Body of pancreas (tissue), 4 donors: ENCODE data around the gene PPP1R3C. TPM values are rescaled to one million over a fixed set of nuclear protein-coding genes. Genes with fewer than 3 reads are reported as not detected.
A peak's percentile ranks its signal among the peaks of the same experiment; 100 is the strongest.

Experiments used
- ATAC-seq: fragments of 150-250 bp; one replicate; pipeline ENCODE4 v1.9.1; 2016
- DNase-seq, 4 donors: peaks; one replicate each; pipeline ENCODE4 v3.0.0-alpha.2; 2019
- H3K27ac ChIP-seq, 4 donors: fragments of 200-600 bp; sonication (generic); 1 replicate in 3 of 4; 2 replicates in 1 of 4; pipeline versions ENCODE4 v1.5.1 to v1.6.1; 2016 to 2019; ENCODE audit warnings: mild to moderate bottlenecking in 1 of 4, mixed read lengths in 1 of 4, moderate library complexity in 1 of 4
- H3K27me3 ChIP-seq, 2 donors: fragments of 200-600 bp; sonication (generic); one replicate each; pipeline ENCODE4 v1.6.0; 2016; ENCODE audit warnings: mild to moderate bottlenecking in 1 of 2
- H3K36me3 ChIP-seq, 2 donors: fragments of 200-600 bp; sonication (generic); replicated peaks in 1 of 2; 2 replicates each; pipeline ENCODE4 v1.5.1; 2016; ENCODE audit warnings: low read depth in 2 of 2; ENCODE audit not compliant: insufficient read depth in 1 of 2
- H3K4me1 ChIP-seq: fragments of 200-600 bp; sonication (generic); one replicate; pipeline ENCODE4 v1.6.0; 2016
- H3K4me3 ChIP-seq, 2 donors: fragments of 200-600 bp; sonication (generic); 1 replicate in 1 of 2; 2 replicates in 1 of 2; pipeline ENCODE4 v1.5.1; 2016 to 2019
- H3K9me3 ChIP-seq, 3 donors: fragments of 200-600 bp; sonication (generic); 1 replicate in 2 of 3; 2 replicates in 1 of 3; pipeline ENCODE4 v1.5.1; 2016
- CTCF ChIP-seq, 7 experiments: fragments of 450-650 bp in 4 of 7; fragments of 200-600 bp in 3 of 7; sonication (generic) in 3 of 7; IDR thresholded peaks; one replicate each; pipeline ENCODE4 v1.5.1; 2016 to 2019; ENCODE audit warnings: antibody characterized with exemption in 7 of 7
- POLR2A ChIP-seq, 3 donors: fragments of 450-650 bp; IDR thresholded peaks; one replicate each; pipeline ENCODE4 v1.6.1; 2016; ENCODE audit warnings: antibody characterized with exemption in 3 of 3, mild to moderate bottlenecking in 2 of 3
- WGBS, 2 donors: methylation state at CpG; one replicate each; pipeline ENCODE4 v1.1.5; 2017; 5-methylcytosine and 5-hydroxymethylcytosine counted together
- intact Hi-C: fragments of 100-400 bp; cut with DNase I; formaldehyde crosslinking; loops from one replicate; pipeline ENCODE4 v1.15.1; 2023
- total RNA-seq, 2 donors: library from RNA; depleted of rRNA; stranded (reverse); fragments of >200 nt; gene quantifications; one replicate each; pipeline ENCODE4 v1.1.0, GENCODE V29; 2016

The PPP1R3C gene
- total RNA-seq, 2 donors from 2014 or later = 9.6 to 15.6 TPM

- Histone ChIP-seq H3K27ac (no peak overlapping the region), H3K4me1 (peaks cover 30% of the 10 kb centered on the region), H3K4me3 (no peak overlapping the region), H3K36me3 (no peaks in the 10 kb centered on the region), H3K27me3 (no peaks in the 10 kb centered on the region), H3K9me3 (no peaks in the 10 kb centered on the region)
- 48 to 67% methylated on average over 7 of the region's 7 CpGs for WGBS, 2 donors
- no peak for DNase-seq
- TF ChIP-seq CTCF (IDR thresholded peaks at IDR 0.05) = peak in 2 of 7 experiments; percentile 9 to 11
- TF ChIP-seq POLR2A (IDR thresholded peaks at IDR 0.05) = no peak
- intact Hi-C loops = no loop called here
- ATAC-seq = no peak
Measured at GRCh38 chr10:91627344-91628102, 5.3 kb downstream of the PPP1R3C start.

- 83 to 92% methylated on average over 2 of the region's 2 CpGs for WGBS, 2 donors
- Histone ChIP-seq H3K27me3 (no peaks in the 10 kb centered on the region), H3K27ac (no peak overlapping the region), H3K9me3 (no peaks in the 10 kb centered on the region), H3K4me3 (no peak overlapping the region), H3K36me3 (no peaks in the 10 kb centered on the region), H3K4me1 (peaks cover 35% of the 10 kb centered on the region)
- DNase-seq = no peak
- ATAC-seq = no peak
- intact Hi-C loops = no loop called here
- TF ChIP-seq CTCF (IDR thresholded peaks at IDR 0.05) (no peak), POLR2A (IDR thresholded peaks at IDR 0.05) (no peak)
Measured at GRCh38 chr10:91626936-91627335, 5.9 kb downstream of the PPP1R3C start.

GRCh38 chr10:91624633-91625032, 8.2 kb downstream of the PPP1R3C start:
- intact Hi-C loops = no loop called here
- peaks cover 41% of the 10 kb centered on the region for H3K4me1 ChIP-seq
- TF ChIP-seq POLR2A (IDR thresholded peaks at IDR 0.05) = no peak
- no peak for TF ChIP-seq CTCF (IDR thresholded peaks at IDR 0.05)
- DNase-seq (no peak), ATAC-seq (no peak)
- H3K4me3 ChIP-seq = no peak overlapping the region
- H3K27me3 ChIP-seq = no peaks in the 10 kb centered on the region
- H3K9me3 ChIP-seq = no peaks in the 10 kb centered on the region
- no peak overlapping the region for H3K27ac ChIP-seq
- no peaks in the 10 kb centered on the region for H3K36me3 ChIP-seq

- Histone ChIP-seq H3K4me3 (no peak overlapping the region), H3K36me3 (no peaks in the 10 kb centered on the region), H3K27ac (peak overlapping the region in 2 of 4 donors; percentile 35 to 68), H3K27me3 (no peaks in the 10 kb centered on the region), H3K9me3 (no peaks in the 10 kb centered on the region), H3K4me1 (peaks cover 23% of the 10 kb centered on the region)
- no peak for ATAC-seq
- no peak for DNase-seq
- intact Hi-C loops = no loop called here
- TF ChIP-seq POLR2A (IDR thresholded peaks at IDR 0.05) (no peak), CTCF (IDR thresholded peaks at IDR 0.05) (no peak)
- WGBS, 2 donors = 74 to 92% methylated on average over 1 of the region's 1 CpG
Measured at GRCh38 chr10:91622601-91623000, 10.3 kb downstream of the PPP1R3C start.
